ENCODE results near the gene CDK3. TPM values are rescaled to one million over a fixed set of nuclear protein-coding genes. Genes with fewer than 3 reads are reported as not detected.

The CDK3 gene
- total and polyA plus RNA-seq, 2 donors (not counting 1 experiment from before 2014, with no cell fraction given) = 15.0 to 20.5 TPM

DNA sequence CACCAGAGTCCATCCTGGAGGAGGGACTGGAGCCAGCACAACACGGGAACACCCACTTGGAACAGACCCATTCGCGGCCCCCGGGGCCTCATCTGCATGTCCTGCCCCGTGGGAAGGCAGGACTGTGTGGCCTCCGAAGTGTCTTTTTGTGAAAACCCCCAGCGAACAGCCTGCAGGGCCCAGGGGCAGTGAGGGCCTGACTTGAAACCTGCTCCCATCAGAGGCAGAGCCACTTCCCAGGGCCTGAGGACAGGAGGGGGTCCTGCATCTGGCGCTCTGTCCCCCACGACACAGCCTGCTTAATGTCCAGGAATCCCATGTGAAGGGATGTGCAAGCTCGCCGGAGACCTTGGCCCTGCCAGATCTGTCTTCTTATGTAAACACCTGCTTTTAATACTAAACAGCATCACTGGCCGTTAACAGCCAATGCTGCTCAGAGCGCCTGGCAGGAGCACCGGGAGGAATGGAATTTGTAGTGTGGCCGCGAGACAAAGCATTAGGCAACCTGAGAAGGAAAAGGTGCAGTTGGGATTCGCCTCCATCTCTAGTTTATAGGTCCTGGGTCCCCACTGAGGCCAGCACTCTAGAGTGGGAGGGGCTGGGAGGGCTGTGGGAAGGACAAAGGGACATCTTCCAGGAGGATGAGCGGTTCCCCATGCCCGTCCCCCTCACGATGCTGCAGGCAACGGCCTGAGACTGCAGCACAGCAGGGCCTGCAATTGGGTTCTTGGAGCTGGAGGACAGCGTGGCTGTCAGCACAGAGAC is 36.0 kb downstream of the CDK3 start:
- Histone ChIP-seq H3K4me3 (ENCODE audit: control extremely low read depth in 1 of 5, extremely low read depth in 1 of 5, insufficient read depth in 1 of 5, low read depth in 2 of 5, low read length in 4 of 5) (no peak overlapping the region), H2AFZ (ENCODE audit: insufficient read depth, low read depth, low read length, poor library complexity, severe bottlenecking) (no peak overlapping the region), H4K20me1 (ENCODE audit: control insufficient read depth, insufficient read depth, low read length, poor library complexity, severe bottlenecking) (no peaks in the 10 kb centered on the region), H3K79me2 (ENCODE audit: control insufficient read depth, insufficient read depth, low read length) (no peaks in the 10 kb centered on the region), H3K9me3 (ENCODE audit: control extremely low read depth in 1 of 3, control insufficient read depth in 2 of 3, insufficient read depth in 1 of 3, low read length in 2 of 3) (no peaks in the 10 kb centered on the region), H3K27me3 (replicated peaks in 1 of 4; ENCODE audit: control extremely low read depth in 1 of 4, control insufficient read depth in 3 of 4, insufficient read depth in 4 of 4, low read length in 3 of 4) (no peaks in the 10 kb centered on the region), H3K36me3 (replicated peaks in 1 of 2; ENCODE audit: control extremely low read depth in 1 of 2, control insufficient read depth in 1 of 2, extremely low read depth in 1 of 2, insufficient read depth in 2 of 2, low read length in 1 of 2) (peaks cover 16 to 38% of the 10 kb centered on the region in 2 experiments), H3K27ac (ENCODE audit: low read length in 2 of 2) (no peak overlapping the region), H3K4me1 (ENCODE audit: control insufficient read depth in 2 of 2, insufficient read depth in 2 of 2, low read length in 2 of 2) (no peaks in the 10 kb centered on the region), H3K9ac (ENCODE audit: low read length) (no peak overlapping the region), H3K4me2 (replicated peaks; ENCODE audit: low read depth, low read length, poor library complexity, severe bottlenecking) (no peak overlapping the region)
- CTCF ChIA-PET = interaction anchor here (0.6 to 1.2 kb wide), 2 partner anchors 18 to 29 kb away, joined by 3 read pairs; no protein-coding TSS in a partner anchor
- no peaks in the 10 kb centered on the region for H3K27me3 Mint-ChIP-seq
- H3K9me3 Mint-ChIP-seq (ENCODE audit: insufficient read depth) = no peaks in the 10 kb centered on the region
- DNase-seq (no peak), ATAC-seq (ENCODE audit: low read depth) (no peak)
- intact Hi-C loops (cut with micrococcal nuclease) = no loop called here
- H3K4me1 Mint-ChIP-seq = no peaks in the 10 kb centered on the region
- TF ChIP-seq CTCF (IDR thresholded peaks at IDR 0.05) = no peak
- no peak for TF ChIP-seq EZH2 (IDR thresholded peaks at IDR 0.05; ENCODE audit: borderline replicate concordance, insufficient read depth, low read depth, low read length, poor library complexity, severe bottlenecking)
- no peak overlapping the region for H3K4me3 Mint-ChIP-seq
- WGBS (ENCODE audit: insufficient coverage) = 96% methylated on average over 21 of the region's 22 CpGs
- no peak overlapping the region for H3K27ac Mint-ChIP-seq
- POLR2A ChIA-PET = no interaction called here

- no peak for ATAC-seq (ENCODE audit: low read depth)
- Histone ChIP-seq H3K79me2 (ENCODE audit: control insufficient read depth, insufficient read depth, low read length) (no peaks in the 10 kb centered on the region), H3K4me3 (ENCODE audit: control extremely low read depth in 1 of 5, extremely low read depth in 1 of 5, insufficient read depth in 1 of 5, low read depth in 2 of 5, low read length in 4 of 5) (no peak overlapping the region), H3K9ac (ENCODE audit: low read length) (no peak overlapping the region), H3K4me1 (ENCODE audit: control insufficient read depth in 2 of 2, insufficient read depth in 2 of 2, low read length in 2 of 2) (no peaks in the 10 kb centered on the region), H2AFZ (ENCODE audit: insufficient read depth, low read depth, low read length, poor library complexity, severe bottlenecking) (no peak overlapping the region), H3K9me3 (ENCODE audit: control extremely low read depth in 1 of 3, control insufficient read depth in 2 of 3, insufficient read depth in 1 of 3, low read length in 2 of 3) (no peaks in the 10 kb centered on the region), H3K27me3 (replicated peaks in 1 of 4; ENCODE audit: control extremely low read depth in 1 of 4, control insufficient read depth in 3 of 4, insufficient read depth in 4 of 4, low read length in 3 of 4) (no peaks in the 10 kb centered on the region), H3K36me3 (replicated peaks in 1 of 2; ENCODE audit: control extremely low read depth in 1 of 2, control insufficient read depth in 1 of 2, extremely low read depth in 1 of 2, insufficient read depth in 2 of 2, low read length in 1 of 2) (peaks cover 18 to 48% of the 10 kb centered on the region in 2 experiments), H3K27ac (ENCODE audit: low read length in 2 of 2) (no peak overlapping the region), H4K20me1 (ENCODE audit: control insufficient read depth, insufficient read depth, low read length, poor library complexity, severe bottlenecking) (no peaks in the 10 kb centered on the region), H3K4me2 (replicated peaks; ENCODE audit: low read depth, low read length, poor library complexity, severe bottlenecking) (no peak overlapping the region)
- H3K27me3 Mint-ChIP-seq = no peaks in the 10 kb centered on the region
- no peaks in the 10 kb centered on the region for H3K4me1 Mint-ChIP-seq
- intact Hi-C loops (cut with micrococcal nuclease) = no loop called here
- 84% methylated on average over 3 of the region's 3 CpGs for WGBS (ENCODE audit: insufficient coverage)
- H3K4me3 Mint-ChIP-seq = no peak overlapping the region
- POLR2A ChIA-PET = no interaction called here
- no peak for DNase-seq
- no peaks in the 10 kb centered on the region for H3K9me3 Mint-ChIP-seq (ENCODE audit: insufficient read depth)
- CTCF ChIA-PET = interaction anchor here (1.2 kb wide), 1 partner anchor 19 kb away, joined by 3 read pairs; no protein-coding TSS in a partner anchor
- TF ChIP-seq EZH2 (IDR thresholded peaks at IDR 0.05; ENCODE audit: borderline replicate concordance, insufficient read depth, low read depth, low read length, poor library complexity, severe bottlenecking) = no peak
- TF ChIP-seq CTCF (IDR thresholded peaks at IDR 0.05) = no peak
- no peak overlapping the region for H3K27ac Mint-ChIP-seq
Measured at GRCh38 chr17:76038050-76038449, 37.4 kb downstream of the CDK3 start.
